Measurements from ENCODE around the gene GRN. TPM values are rescaled to one million over a fixed set of nuclear protein-coding genes. Genes with fewer than 3 reads are reported as not detected.

The GRN gene
- total and polyA plus RNA-seq, 2 of the 8 experiments (the other 6 are each of a cell fraction or from before 2014, with no cell fraction given): 108 to 387 TPM

- 0 out of 2 replicates have a peak overlapping the region, but pooled peaks have one; percentile 18 for H4K8ac ChIP-seq (ENCODE audit: extremely low read depth, insufficient read depth, low read length)
- no peak overlapping the region for H3K4me2 ChIP-seq (ENCODE audit: insufficient read depth in 1 of 2, low read depth in 2 of 2, low read length in 2 of 2)
- H3K79me2 ChIP-seq (ENCODE audit: control insufficient read depth in 1 of 2, insufficient read depth in 2 of 2, low read length in 2 of 2): peaks cover 0 to 3% of the 10 kb centered on the region in 2 experiments; a peak in 1 of 4 replicates
- H2BK15ac ChIP-seq (ENCODE audit: low read length): no peak overlapping the region
- ChIA-PET POLR2A (ENCODE audit: partially characterized antibody) (interaction anchor here (0.8 kb wide), 1 partner anchor 23 kb away, joined by 3 read pairs; no protein-coding TSS in a partner anchor), CTCF (ENCODE audit: partially characterized antibody) (interaction anchor here (0.6 to 5.6 kb wide), 7 partner anchors 15 to 847 kb away, joined by 3 to 62 read pairs (median 3); no protein-coding TSS in a partner anchor)
- H4K91ac ChIP-seq (replicated peaks; ENCODE audit: insufficient read length, low read length): no peak overlapping the region
- peaks cover 4 to 22% of the 10 kb centered on the region in 2 experiments for H4K20me1 ChIP-seq (replicated peaks in 1 of 2; ENCODE audit: control insufficient read depth in 1 of 2, insufficient read depth in 2 of 2, low read length in 2 of 2)
- no peaks in the 10 kb centered on the region for H3K79me1 ChIP-seq (ENCODE audit: low read depth, low read length)
- no peak overlapping the region for H2BK20ac ChIP-seq (ENCODE audit: low read length)
- H2AFZ ChIP-seq (ENCODE audit: low read length): no peak overlapping the region
- no peak overlapping the region for H3K23ac ChIP-seq (ENCODE audit: insufficient read length)
- no peak overlapping the region for H3K56ac ChIP-seq (replicated peaks; ENCODE audit: insufficient read length, low read depth, low read length)
- H3K4ac ChIP-seq (replicated peaks; ENCODE audit: insufficient read length, low read depth, low read length): peak overlapping the region; percentile 5
- no peak for FAIRE-seq
- H3K27ac ChIP-seq (ENCODE audit: low read depth, low read length): no peak overlapping the region
- H3K14ac ChIP-seq (ENCODE audit: insufficient read length): no peak overlapping the region
- TF ChIP-seq FOSL1 (IDR thresholded peaks at IDR 0.05; ENCODE audit: insufficient read depth, low read depth, low read length) (no peak), CEBPB (IDR thresholded peaks at IDR 0.05; ENCODE audit: low read depth, low read length) (no peak), YY1 (IDR thresholded peaks at IDR 0.05; ENCODE audit: low read depth, low read length) (no peak), CREB1 (IDR thresholded peaks at IDR 0.05) (no peak), PHF8 (conservative IDR thresholded peaks at IDR 0.05; ENCODE audit: low read depth, low read length) (no peak), MAFK (IDR thresholded peaks at IDR 0.05; ENCODE audit: low read depth, low read length) (no peak), HDAC2 (IDR thresholded peaks at IDR 0.05; ENCODE audit: borderline replicate concordance in 1 of 2, low read depth in 2 of 2, low read length in 2 of 2) (no peak), KDM4A (IDR thresholded peaks at IDR 0.05; ENCODE audit: low read depth, low read length, severe bottlenecking) (no peak)
- H2AK5ac ChIP-seq (ENCODE audit: low read depth, low read length): 0 out of 2 replicates have a peak overlapping the region, but pooled peaks have one; percentile 15
- H3K9me3 ChIP-seq (ENCODE audit: insufficient read depth in 2 of 2, low read depth in 1 of 2, low read length in 1 of 2): no peaks in the 10 kb centered on the region
- H3K4me1 ChIP-seq (replicated peaks in 1 of 4; ENCODE audit: control insufficient read depth in 3 of 4, insufficient read depth in 4 of 4, low read length in 3 of 4): peaks cover 0 to 7% (median 5%) of the 10 kb centered on the region in 4 experiments; a peak in 4 of 7 replicates
- H2BK5ac ChIP-seq (ENCODE audit: low read depth, low read length): no peak overlapping the region; the same call in 1 of the 2 replicates
- peaks cover 4% of the 10 kb centered on the region; the same call in 1 of the 2 replicates for H3K23me2 ChIP-seq (ENCODE audit: low read depth, low read length)
- H3K27me3 ChIP-seq (replicated peaks in 1 of 4; ENCODE audit: control insufficient read depth in 3 of 4, extremely low read depth in 1 of 4, insufficient read depth in 3 of 4, low read length in 3 of 4): no peaks in the 10 kb centered on the region; a peak in 4 of 7 replicates
- H4K5ac ChIP-seq (ENCODE audit: insufficient read length, low read depth, low read length): no peak overlapping the region
- H3K9ac ChIP-seq (replicated peaks in 1 of 4; ENCODE audit: extremely low read depth in 1 of 4, low read depth in 3 of 4, low read length in 3 of 4): no peak overlapping the region
- no peak overlapping the region for H3K4me3 ChIP-seq (ENCODE audit: extremely low read depth in 1 of 4, insufficient read depth in 2 of 4, low read depth in 3 of 4, low read length in 4 of 4)
- no peak for DNase-seq (ENCODE audit: low read depth in 1 of 2, low spot score in 2 of 2)
- H2BK120ac ChIP-seq (replicated peaks; ENCODE audit: low read depth, low read length): no peak overlapping the region
- H2BK12ac ChIP-seq (ENCODE audit: low read depth, low read length): no peak overlapping the region
- H3K36me3 ChIP-seq (ENCODE audit: control insufficient read depth in 2 of 4, insufficient read depth in 4 of 4, low read length in 3 of 4): peaks cover 0 to 3% (median under 1%) of the 10 kb centered on the region in 4 experiments; a peak in 3 of 8 replicates
- 95% methylated on average over 9 of the region's 9 CpGs; no CpG with 5 or more reads in 1 of the 2 experiments for WGBS, 2 experiments (ENCODE audit: extremely low coverage in 1 of 2, insufficient coverage in 1 of 2, insufficient read length in 1 of 2, insufficient replicate concordance in 2 of 2, low coverage in 1 of 2, low lambda C conversion rate in 2 of 2, missing lambda C conversion rate in 1 of 2)
- H3K18ac ChIP-seq (ENCODE audit: extremely low read depth, low read length): no peak overlapping the region
These were observed 3.3 kb downstream of the GRN start for GRCh38 chr17:44348234-44348987.
